Adrenal gland (tissue), 5 donors: ENCODE results near the gene SASS6.

ENCODE experiments used
- POLR2A ChIP-seq, 2 donors: fragments of 450-650 bp; IDR thresholded peaks; one replicate each; pipeline ENCODE4 v1.6.1; 2017; ENCODE audit warnings: antibody characterized with exemption in 2 of 2, mild to moderate bottlenecking in 2 of 2, moderate library complexity in 1 of 2
- TF ChIP-seq, protein P1 (sequence below), 6 experiments: fragments of 450-650 bp in 4 of 6; fragments of 200-600 bp in 2 of 6; sonication (generic) in 1 of 6; IDR thresholded peaks; 1 replicate in 5 of 6; 2 replicates in 1 of 6; pipeline versions ENCODE4 v1.5.1 to v1.8.0; 2016 to 2021; ENCODE audit warnings: antibody characterized with exemption in 6 of 6, mild to moderate bottlenecking in 2 of 6, moderate library complexity in 1 of 6
- donor health status: DM: no; HTN: no; CAD: no.

DNA sequence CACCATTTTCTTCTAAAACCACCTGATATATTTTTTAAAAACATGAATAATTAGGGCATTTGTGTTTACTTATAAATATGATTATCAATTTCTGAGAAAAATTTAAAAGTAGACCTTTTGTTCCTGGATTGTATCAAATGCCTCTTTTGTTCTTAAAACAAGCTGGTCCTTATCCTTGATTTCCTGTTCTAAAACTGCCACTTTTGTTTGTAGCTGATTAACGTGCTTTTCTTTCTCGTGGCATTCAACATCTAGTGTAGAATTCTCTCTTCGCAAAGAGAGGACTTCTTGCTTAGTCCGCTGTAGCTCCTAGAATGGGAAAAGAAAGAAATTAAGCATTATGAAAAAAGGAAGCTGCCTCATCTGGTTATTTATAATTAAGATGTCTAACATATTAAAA lies 25.0 kb downstream of the SASS6 start:
- TF ChIP-seq, protein P1, sequence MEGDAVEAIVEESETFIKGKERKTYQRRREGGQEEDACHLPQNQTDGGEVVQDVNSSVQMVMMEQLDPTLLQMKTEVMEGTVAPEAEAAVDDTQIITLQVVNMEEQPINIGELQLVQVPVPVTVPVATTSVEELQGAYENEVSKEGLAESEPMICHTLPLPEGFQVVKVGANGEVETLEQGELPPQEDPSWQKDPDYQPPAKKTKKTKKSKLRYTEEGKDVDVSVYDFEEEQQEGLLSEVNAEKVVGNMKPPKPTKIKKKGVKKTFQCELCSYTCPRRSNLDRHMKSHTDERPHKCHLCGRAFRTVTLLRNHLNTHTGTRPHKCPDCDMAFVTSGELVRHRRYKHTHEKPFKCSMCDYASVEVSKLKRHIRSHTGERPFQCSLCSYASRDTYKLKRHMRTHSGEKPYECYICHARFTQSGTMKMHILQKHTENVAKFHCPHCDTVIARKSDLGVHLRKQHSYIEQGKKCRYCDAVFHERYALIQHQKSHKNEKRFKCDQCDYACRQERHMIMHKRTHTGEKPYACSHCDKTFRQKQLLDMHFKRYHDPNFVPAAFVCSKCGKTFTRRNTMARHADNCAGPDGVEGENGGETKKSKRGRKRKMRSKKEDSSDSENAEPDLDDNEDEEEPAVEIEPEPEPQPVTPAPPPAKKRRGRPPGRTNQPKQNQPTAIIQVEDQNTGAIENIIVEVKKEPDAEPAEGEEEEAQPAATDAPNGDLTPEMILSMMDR (IDR thresholded peaks at IDR 0.05) = no peak
- TF ChIP-seq POLR2A (IDR thresholded peaks at IDR 0.05) = no peak
